A549 (cell line): ENCODE results near the gene C1orf21. TPM values are rescaled to one million over a fixed set of nuclear protein-coding genes. Genes with fewer than 3 reads are reported as not detected.

Source experiments
- ATAC-seq, 2 experiments: fragments of 200-7000 bp in 1 of 2; fragments of >200 bp in 1 of 2; cut with Nextera tagmentation in 1 of 2; cut with Tn5 transposase in 1 of 2; 3 replicates each; pipeline versions ENCODE4 v1.8.0 to v1.9.1; 2018 to 2020; ENCODE audit warnings: mild to moderate bottlenecking in 1 of 2, moderate library complexity in 1 of 2
- CTCF ChIA-PET: fragments of 300-600 bp; sonication (Branson Sonifier 250); formaldehyde crosslinking; extraction: SDS; loops from one replicate; lab custom pipeline; 2021; ENCODE audit warnings: antibody characterized with exemption, inconsistent platforms; lab: Yijun Ruan, JAX
- POLR2A ChIA-PET: fragments of 350-600 bp; formaldehyde crosslinking; extraction: SDS; loops from one replicate; lab custom pipeline; 2021; ENCODE audit warnings: antibody characterized with exemption, inconsistent platforms; lab: Yijun Ruan, JAX
- DNase-seq, 2 experiments: peaks; one replicate each; pipeline versions ENCODE4 v3.0.0 to v3.0.0-alpha.2; 2011 to 2016; ENCODE audit warnings: low read depth in 1 of 2, low spot score in 1 of 2
- FAIRE-seq: peaks from 2 replicates; lab custom pipeline; 2011; peaks lifted over from hg19 to GRCh38; lab: Jason Lieb, UNC
- H3K27ac ChIP-seq, 2 experiments: fragments of >200 bp; sonication (Bioruptor Twin); formaldehyde crosslinking; 3 replicates each; pipeline ENCODE4 v1.5.1; 2016 to 2017
- H3K4me1 ChIP-seq: fragments of >200 bp; sonication (Bioruptor Twin); formaldehyde crosslinking; 3 replicates; pipeline ENCODE4 v1.6.1; 2016
- H3K4me2 ChIP-seq: fragments of >200 bp; sonication (Bioruptor Twin); formaldehyde crosslinking; 3 replicates; pipeline ENCODE4 v1.6.1; 2016
- H3K4me3 ChIP-seq: fragments of >200 bp; sonication (Bioruptor Twin); formaldehyde crosslinking; 3 replicates; pipeline ENCODE4 v1.5.1; 2016
- H3K9me3 ChIP-seq: fragments of >200 bp; sonication (Bioruptor Twin); formaldehyde crosslinking; 3 replicates; pipeline ENCODE4 v1.6.1; 2016
- BCL3 ChIP-seq: fragments of >200 bp; sonication (Bioruptor Twin); formaldehyde crosslinking; IDR thresholded peaks from 3 replicates; pipeline ENCODE4 v1.6.1; 2016
- EP300 ChIP-seq, 2 experiments: fragments of >200 bp; sonication (Bioruptor Twin); formaldehyde crosslinking; IDR thresholded peaks; 2 replicates in 1 of 2; 3 replicates in 1 of 2; pipeline ENCODE4 v1.6.1; 2016 to 2017
- FOXS1 ChIP-seq: fragments of 250-450 bp; sonication (Bioruptor Pico); IDR thresholded peaks from 2 replicates; pipeline ENCODE4 v1.5.0; 2020; ENCODE audit warnings: mild to moderate bottlenecking, moderate library complexity
- NPAS2 ChIP-seq: fragments of 250-450 bp; sonication (Bioruptor Pico); IDR thresholded peaks from 2 replicates; pipeline ENCODE4 v1.8.0; 2022; ENCODE audit warnings: mild to moderate bottlenecking, moderate library complexity, borderline replicate concordance
- PBX3 ChIP-seq: IDR thresholded peaks from 2 replicates; pipeline ENCODE4 v1.6.1; 2012
- SREBF2 ChIP-seq: fragments of 450-650 bp; IDR thresholded peaks from 2 replicates; pipeline ENCODE4 v1.6.1; 2014; ENCODE audit warnings: mild to moderate bottlenecking, moderate library complexity
- ZC3H11A ChIP-seq: fragments of 450-650 bp; IDR thresholded peaks from 2 replicates; pipeline ENCODE4 v1.6.1; 2014; ENCODE audit warnings: antibody characterized with exemption, mild to moderate bottlenecking
- ZNF302 ChIP-seq: fragments of 250-450 bp; sonication (Bioruptor Pico); IDR thresholded peaks from 2 replicates; pipeline ENCODE4 v1.9.0; 2021; ENCODE audit warnings: inconsistent platforms, mild to moderate bottlenecking, moderate library complexity
- WGBS: methylation state at CpG from one replicate; pipeline ENCODE4 v1.1.6; 2017; ENCODE audit errors: missing lambda C conversion rate; 5-methylcytosine and 5-hydroxymethylcytosine counted together
- polyA plus RNA-seq, 4 experiments: library from polyadenylated mRNA; depleted of rRNA in 3 of 4; stranded (reverse); fragments of >200 nt; fragmentation: RNase III in 1 of 4; extraction: RNeasy Plus Mini Kit Qiagen cat#74134 plus additional on column Dnase treatment in 1 of 4; gene quantifications; 2 replicates in 3 of 4; 3 replicates in 1 of 4; pipeline ENCODE4 v1.2.3, GENCODE V29; 2011 to 2017
- TF ChIP-seq, protein P1 (sequence below): fragments of 200-600 bp; sonication (generic); IDR thresholded peaks from 2 replicates; pipeline ENCODE4 v1.6.1; 2016; ENCODE audit warnings: antibody characterized with exemption, mild to moderate bottlenecking, moderate library complexity

Gene C1orf21
- polyA plus RNA-seq, 2 of the 4 experiments (the other 2 are of a cell fraction), result 11.4 to 11.6 TPM

DNA sequence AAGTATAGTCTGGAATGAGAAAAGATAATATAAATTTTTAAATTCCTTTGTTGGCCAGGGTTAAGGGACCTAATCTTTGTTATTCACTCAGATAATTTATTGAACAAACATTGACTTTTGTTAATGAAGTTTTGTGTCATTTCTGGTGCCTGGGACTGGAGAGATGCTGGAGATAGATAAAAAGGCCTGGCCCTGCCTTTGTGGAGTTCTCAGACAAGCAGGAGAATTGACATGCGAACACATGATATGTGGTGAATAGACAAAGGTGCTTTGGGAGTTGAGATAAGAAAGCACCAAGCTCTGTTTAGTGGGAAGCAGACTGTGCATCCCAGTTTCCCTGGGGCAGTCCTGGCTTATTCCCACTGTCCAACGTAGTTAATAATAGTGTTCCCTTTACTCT lies 8.5 kb downstream of the C1orf21 start (continued):
- TF ChIP-seq EP300 (IDR thresholded peaks at IDR 0.05) (no peak), FOXS1 (no peak)

DNA sequence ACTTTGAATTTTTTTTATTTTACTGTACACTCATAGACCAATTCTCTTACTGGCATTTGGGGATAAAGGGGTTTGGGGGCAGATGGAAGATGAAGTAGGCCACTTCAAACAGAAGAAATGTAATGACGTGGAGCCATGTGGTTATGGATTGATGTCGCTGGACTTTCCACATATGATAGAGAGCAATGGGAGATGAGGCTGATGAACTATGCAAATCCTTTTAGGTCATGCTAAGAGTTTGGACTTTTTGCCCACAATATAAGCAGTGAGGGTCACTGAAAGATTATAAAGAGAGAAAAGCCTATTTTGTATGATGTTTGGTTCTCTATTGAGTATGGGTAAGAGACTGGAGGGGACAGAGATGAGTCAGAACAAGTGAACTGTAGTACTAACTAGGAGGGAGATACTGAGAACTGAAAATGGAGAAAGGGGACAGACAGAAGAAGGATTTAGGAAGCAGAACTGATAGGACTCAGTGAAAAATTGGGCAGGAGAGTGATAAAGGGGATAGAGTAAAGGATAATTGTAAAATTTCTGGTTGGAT lies 9.2 kb downstream of the C1orf21 start:
- no peak for DNase-seq
- ATAC-seq, result no peak
- H3K4me1 ChIP-seq, result peaks cover 15% of the 10 kb centered on the region; the same call in 2 of the 3 replicates
- no peak for FAIRE-seq
- TF ChIP-seq, protein P1, sequence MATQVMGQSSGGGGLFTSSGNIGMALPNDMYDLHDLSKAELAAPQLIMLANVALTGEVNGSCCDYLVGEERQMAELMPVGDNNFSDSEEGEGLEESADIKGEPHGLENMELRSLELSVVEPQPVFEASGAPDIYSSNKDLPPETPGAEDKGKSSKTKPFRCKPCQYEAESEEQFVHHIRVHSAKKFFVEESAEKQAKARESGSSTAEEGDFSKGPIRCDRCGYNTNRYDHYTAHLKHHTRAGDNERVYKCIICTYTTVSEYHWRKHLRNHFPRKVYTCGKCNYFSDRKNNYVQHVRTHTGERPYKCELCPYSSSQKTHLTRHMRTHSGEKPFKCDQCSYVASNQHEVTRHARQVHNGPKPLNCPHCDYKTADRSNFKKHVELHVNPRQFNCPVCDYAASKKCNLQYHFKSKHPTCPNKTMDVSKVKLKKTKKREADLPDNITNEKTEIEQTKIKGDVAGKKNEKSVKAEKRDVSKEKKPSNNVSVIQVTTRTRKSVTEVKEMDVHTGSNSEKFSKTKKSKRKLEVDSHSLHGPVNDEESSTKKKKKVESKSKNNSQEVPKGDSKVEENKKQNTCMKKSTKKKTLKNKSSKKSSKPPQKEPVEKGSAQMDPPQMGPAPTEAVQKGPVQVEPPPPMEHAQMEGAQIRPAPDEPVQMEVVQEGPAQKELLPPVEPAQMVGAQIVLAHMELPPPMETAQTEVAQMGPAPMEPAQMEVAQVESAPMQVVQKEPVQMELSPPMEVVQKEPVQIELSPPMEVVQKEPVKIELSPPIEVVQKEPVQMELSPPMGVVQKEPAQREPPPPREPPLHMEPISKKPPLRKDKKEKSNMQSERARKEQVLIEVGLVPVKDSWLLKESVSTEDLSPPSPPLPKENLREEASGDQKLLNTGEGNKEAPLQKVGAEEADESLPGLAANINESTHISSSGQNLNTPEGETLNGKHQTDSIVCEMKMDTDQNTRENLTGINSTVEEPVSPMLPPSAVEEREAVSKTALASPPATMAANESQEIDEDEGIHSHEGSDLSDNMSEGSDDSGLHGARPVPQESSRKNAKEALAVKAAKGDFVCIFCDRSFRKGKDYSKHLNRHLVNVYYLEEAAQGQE, result no peak
- TF ChIP-seq ZNF302 (CRISPR knock-in tag), result no peak
- TF ChIP-seq BCL3, result no peak
- no peak for TF ChIP-seq NPAS2
- no peak for TF ChIP-seq SREBF2
- H3K4me3 ChIP-seq, result no peak overlapping the region
- no peak overlapping the region for H3K4me2 ChIP-seq
- 76% methylated on average over 2 of the region's 2 CpGs for WGBS
- ChIA-PET CTCF (no interaction called here), POLR2A (no interaction called here)
- H3K27ac ChIP-seq, result no peak overlapping the region
- no peaks in the 10 kb centered on the region for H3K9me3 ChIP-seq

- peaks cover 8% of the 10 kb centered on the region; the same call in 2 of the 3 replicates for H3K4me1 ChIP-seq
- TF ChIP-seq, protein P1, result no peak
- TF ChIP-seq ZC3H11A (no peak), SREBF2 (no peak), PBX3 (no peak)
- H3K4me2 ChIP-seq, result peak overlapping the region; percentile 40
- ChIA-PET CTCF (interaction anchor here (1.1 to 3.3 kb wide), 4 partner anchors 9 to 271 kb away, joined by 3 to 13 read pairs (median 6); partner anchors contain the start of gene C1orf21), POLR2A (no interaction called here)
- no peak overlapping the region for H3K4me3 ChIP-seq
- 22% methylated on average over 5 of the region's 5 CpGs for WGBS
- peak overlapping the region in 1 of 2 experiments; percentile 27; a peak in 1 of 6 replicates for H3K27ac ChIP-seq
- no peak for DNase-seq
- ATAC-seq, result peak in 1 of 2 experiments; percentile 64; a peak in 3 of 6 replicates
- H3K9me3 ChIP-seq, result no peaks in the 10 kb centered on the region
- FAIRE-seq, result no peak
Observed at GRCh38 chr1:184399192-184399847, 12.5 kb downstream of the C1orf21 start.
